HG02623 (cell line): ENCODE data around the gene FLRT2.

Experiments used
- ATAC-seq: cut with Tn5 transposase; IDR thresholded peaks from one replicate; pipeline ENCODE4 v1.9.1; 2021; ENCODE audit warnings: moderate library complexity; ENCODE audit not compliant: unreplicated experiment

FLRT2 gene

GRCh38 chr14:85528897-85529631, 880 bp upstream of the FLRT2 start:
- ATAC-seq: no peak

- ATAC-seq: no peak
Measured at GRCh38 chr14:85530626-85531025, 682 bp downstream of the FLRT2 start.

GRCh38 chr14:85531141-85531586, 1.2 kb downstream of the FLRT2 start:
- ATAC-seq: no peak

GRCh38 chr14:85531587-85532373, 1.8 kb downstream of the FLRT2 start:
- ATAC-seq: no peak

GRCh38 chr14:85532374-85533022, 2.6 kb downstream of the FLRT2 start:
- ATAC-seq: no peak

- ATAC-seq: no peak
Measured at GRCh38 chr14:85533023-85533860, 3.3 kb downstream of the FLRT2 start.

GRCh38 chr14:85533861-85534291, 3.9 kb downstream of the FLRT2 start:
- ATAC-seq: no peak

GRCh38 chr14:85534458-85535293, 4.7 kb downstream of the FLRT2 start:
- no peak for ATAC-seq

GRCh38 chr14:85535321-85535720, 5.4 kb downstream of the FLRT2 start:
- no peak for ATAC-seq

- no peak for ATAC-seq
Measured at GRCh38 chr14:85535991-85536832, 6.3 kb downstream of the FLRT2 start.

GRCh38 chr14:85536833-85537190, 6.9 kb downstream of the FLRT2 start:
- ATAC-seq: no peak

GRCh38 chr14:85537526-85537925, 7.6 kb downstream of the FLRT2 start:
- ATAC-seq: no peak

- ATAC-seq: no peak
Measured at GRCh38 chr14:85538636-85539035, 8.7 kb downstream of the FLRT2 start.

- ATAC-seq: no peak
Measured at GRCh38 chr14:85539510-85539909, 9.6 kb downstream of the FLRT2 start.

- no peak for ATAC-seq
Measured at GRCh38 chr14:85542623-85543022, 12.7 kb downstream of the FLRT2 start.

GRCh38 chr14:85545738-85546137, 15.8 kb downstream of the FLRT2 start:
- no peak for ATAC-seq

- ATAC-seq: no peak
Measured at GRCh38 chr14:85546390-85546789, 16.4 kb downstream of the FLRT2 start.

- ATAC-seq: no peak
Measured at GRCh38 chr14:85549697-85550096, 19.8 kb downstream of the FLRT2 start.

GRCh38 chr14:85554106-85554505, 24.2 kb downstream of the FLRT2 start:
- no peak for ATAC-seq
